ENCODE measurements around the gene ACSL5. TPM values are rescaled to one million over a fixed set of nuclear protein-coding genes. Genes with fewer than 3 reads are reported as not detected.
"Not testable (repeated sequence)": the region's sequence is repeated elsewhere in the genome, so short reads cannot be mapped to it uniquely, and the experiment has no call there.

ACSL5 gene
- total RNA-seq, 2 donors from 2014 or later = 208 to 218 TPM

GRCh38 chr10:112461029-112461887 is 87.3 kb downstream of the ACSL5 start:
- no peaks in the 10 kb centered on the region for H3K9me3 ChIP-seq
- H3K9ac ChIP-seq (ENCODE audit: low read depth in 2 of 2, low read length in 2 of 2) = no peak overlapping the region
- H3K27me3 ChIP-seq = no peaks in the 10 kb centered on the region
- no peaks in the 10 kb centered on the region for H3K4me1 ChIP-seq
- no peak overlapping the region for H3K27ac ChIP-seq
- H3K36me3 ChIP-seq = no peaks in the 10 kb centered on the region
- no peak for TF ChIP-seq CTCF (IDR thresholded peaks at IDR 0.05)
- no peak for DNase-seq
- H3K4me3 ChIP-seq = no peak overlapping the region
- intact Hi-C loops (cut with DNase I) = no loop called here

GRCh38 chr10:112464074-112464473 is 90.2 kb downstream of the ACSL5 start:
- H3K27me3 ChIP-seq; H3K9me3 ChIP-seq; intact Hi-C loops (cut with DNase I); H3K4me3 ChIP-seq; H3K9ac ChIP-seq (ENCODE audit: low read depth in 2 of 2, low read length in 2 of 2); H3K27ac ChIP-seq; H3K4me1 ChIP-seq; H3K36me3 ChIP-seq; DNase-seq: not testable (repeated sequence)

- no peaks in the 10 kb centered on the region for H3K4me1 ChIP-seq
- no peak for TF ChIP-seq CTCF (IDR thresholded peaks at IDR 0.05)
- H3K27me3 ChIP-seq = no peaks in the 10 kb centered on the region
- H3K9me3 ChIP-seq = no peaks in the 10 kb centered on the region
- no peak for DNase-seq
- H3K4me3 ChIP-seq = no peak overlapping the region
- peaks cover 3% of the 10 kb centered on the region for H3K36me3 ChIP-seq
- intact Hi-C loops (cut with DNase I) = no loop called here
- H3K27ac ChIP-seq = no peak overlapping the region
- H3K9ac ChIP-seq (ENCODE audit: low read depth in 2 of 2, low read length in 2 of 2) = no peak overlapping the region
Observed at GRCh38 chr10:112465299-112465883, 91.5 kb downstream of the ACSL5 start.

GRCh38 chr10:112466802-112467201 is 92.9 kb downstream of the ACSL5 start:
- Histone ChIP-seq H3K9me3 (no peaks in the 10 kb centered on the region), H3K4me3 (no peak overlapping the region), H3K27me3 (no peaks in the 10 kb centered on the region), H3K4me1 (no peaks in the 10 kb centered on the region), H3K36me3 (peaks cover 3% of the 10 kb centered on the region), H3K9ac (ENCODE audit: low read depth in 2 of 2, low read length in 2 of 2) (no peak overlapping the region), H3K27ac (no peak overlapping the region)
- no peak for TF ChIP-seq CTCF (IDR thresholded peaks at IDR 0.05)
- DNase-seq = no peak
- intact Hi-C loops (cut with DNase I) = no loop called here

GRCh38 chr10:112467541-112468075 is 93.7 kb downstream of the ACSL5 start:
- no peaks in the 10 kb centered on the region for H3K4me1 ChIP-seq
- no peaks in the 10 kb centered on the region for H3K27me3 ChIP-seq
- peaks cover 3% of the 10 kb centered on the region for H3K36me3 ChIP-seq
- no peak overlapping the region for H3K9ac ChIP-seq (ENCODE audit: low read depth in 2 of 2, low read length in 2 of 2)
- no peak overlapping the region for H3K27ac ChIP-seq
- intact Hi-C loops (cut with DNase I) = no loop called here
- no peaks in the 10 kb centered on the region for H3K9me3 ChIP-seq
- no peak for TF ChIP-seq CTCF (IDR thresholded peaks at IDR 0.05)
- DNase-seq = no peak
- no peak overlapping the region for H3K4me3 ChIP-seq

Data from colonic mucosa (tissue), 4 donors.